Omental fat pad (tissue), 4 donors: Measurements from ENCODE around the gene CELSR1. TPM values are rescaled to one million over a fixed set of nuclear protein-coding genes. Genes with fewer than 3 reads are reported as not detected.

Experiments
- ATAC-seq: fragments of 150-250 bp; one replicate; pipeline ENCODE4 v1.9.1; 2016; ENCODE audit warnings: mild to moderate bottlenecking, moderate library complexity; ENCODE audit not compliant: low FRiP score
- DNase-seq: peaks from one replicate; pipeline ENCODE4 v3.0.0-alpha.2; 2019; ENCODE audit warnings: low spot score
- CTCF ChIP-seq, 3 donors: fragments of 450-650 bp; IDR thresholded peaks; one replicate each; pipeline ENCODE4 v1.5.1; 2016 to 2017; ENCODE audit warnings: antibody characterized with exemption in 3 of 3, mild to moderate bottlenecking in 3 of 3, moderate library complexity in 2 of 3
- total RNA-seq, 4 donors: library from RNA; depleted of rRNA; stranded (reverse); fragments of >200 nt; gene quantifications; one replicate each; pipeline ENCODE4 v1.1.0, GENCODE V29; 2016

CELSR1 gene
- total RNA-seq, 4 donors from 2014 or later = 1.3 to 5.9 (median 2.7) TPM

DNA sequence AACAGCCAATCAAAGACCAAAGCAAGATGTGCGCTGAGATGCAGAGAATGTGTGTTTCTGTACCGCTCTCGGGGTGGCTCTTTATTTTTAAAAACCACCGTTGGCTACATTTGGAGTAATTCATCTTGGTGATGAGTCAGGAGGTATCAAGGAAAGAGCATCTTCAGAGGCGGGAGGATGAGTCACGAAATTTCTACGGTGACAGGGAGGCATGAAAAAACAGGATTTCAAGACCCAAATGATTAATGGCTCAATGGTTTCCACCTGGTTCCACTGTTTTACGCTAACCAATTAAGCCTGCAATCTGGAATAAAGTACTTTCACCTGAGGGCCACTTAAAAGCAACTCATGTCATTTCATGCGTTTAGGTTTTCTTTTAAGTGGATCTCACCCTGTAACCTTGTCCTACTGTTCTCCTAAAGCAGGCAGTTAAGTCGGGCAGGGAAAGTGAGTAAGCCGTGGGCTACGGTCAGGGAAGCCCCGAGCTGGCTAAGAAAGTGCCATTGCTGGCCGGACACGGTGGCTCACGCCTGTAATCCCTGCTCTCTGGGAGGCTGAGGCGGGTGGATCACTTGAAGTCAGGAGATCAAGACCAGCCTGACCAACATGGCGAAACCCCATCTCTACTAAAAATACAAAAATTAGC is 74.6 kb downstream of the CELSR1 start:
- ATAC-seq (peak; percentile 76), DNase-seq (no peak)
- TF ChIP-seq CTCF (IDR thresholded peaks at IDR 0.05) = no peak

- no peak for TF ChIP-seq CTCF (IDR thresholded peaks at IDR 0.05)
Observed at GRCh38 chr22:46461566-46462180, 75.7 kb downstream of the CELSR1 start.

GRCh38 chr22:46460857-46461256 is 76.6 kb downstream of the CELSR1 start:
- DNase-seq (no peak), ATAC-seq (no peak)
- TF ChIP-seq CTCF (IDR thresholded peaks at IDR 0.05) = no peak

More at GRCh38 chr22:46461566-46462180, 75.7 kb downstream of the CELSR1 start:
- no peak for ATAC-seq
- no peak for DNase-seq

DNA sequence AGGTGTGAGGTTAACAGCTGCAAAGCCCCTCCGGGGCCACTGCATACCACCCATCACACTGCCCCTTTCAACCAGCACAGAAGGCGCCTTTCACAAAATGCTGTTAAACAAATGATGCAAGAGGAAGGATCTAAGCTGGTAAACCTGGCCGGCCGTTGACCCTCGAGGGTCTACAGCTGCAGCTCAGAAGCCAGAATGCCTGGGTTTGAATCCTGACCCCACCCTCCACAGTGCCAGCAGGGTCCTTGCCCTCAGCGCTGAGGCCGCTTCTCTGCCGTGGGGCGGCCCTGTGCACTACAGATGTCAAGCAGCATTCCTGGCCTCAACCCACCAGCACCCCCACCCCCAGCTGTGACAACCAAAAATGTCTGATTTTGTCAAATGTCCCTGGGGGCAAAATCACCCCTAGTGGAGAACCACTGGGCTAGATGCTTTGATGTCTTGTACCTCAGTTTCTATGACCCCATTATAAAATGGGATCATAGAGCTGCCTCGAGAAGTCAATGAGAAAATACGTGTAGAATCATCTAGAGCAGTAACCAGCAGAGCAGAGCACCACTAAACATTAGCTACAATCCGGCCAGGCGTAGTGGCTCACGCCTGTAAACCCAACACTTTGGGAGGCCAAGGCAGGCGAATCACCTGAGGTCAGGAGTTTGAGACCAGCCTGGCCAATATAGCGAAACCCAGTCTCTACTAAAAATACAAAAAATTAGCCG is 77.9 kb downstream of the CELSR1 start:
- DNase-seq (no peak), ATAC-seq (no peak)
- TF ChIP-seq CTCF (IDR thresholded peaks at IDR 0.05) = no peak

GRCh38 chr22:46458525-46458924 is 78.9 kb downstream of the CELSR1 start:
- DNase-seq = no peak
- ATAC-seq = no peak
- no peak for TF ChIP-seq CTCF (IDR thresholded peaks at IDR 0.05)

- ATAC-seq (no peak), DNase-seq (no peak)
- no peak for TF ChIP-seq CTCF (IDR thresholded peaks at IDR 0.05)
Observed at GRCh38 chr22:46457502-46458488, 79.6 kb downstream of the CELSR1 start.
